GM19463 (cell line): ENCODE data around the gene CRTC1.

Source experiments
- ATAC-seq: cut with Tn5 transposase; IDR thresholded peaks from one replicate; pipeline ENCODE4 v1.9.1; 2021; ENCODE audit warnings: mild to moderate bottlenecking, moderate library complexity; ENCODE audit not compliant: unreplicated experiment

CRTC1 gene

DNA sequence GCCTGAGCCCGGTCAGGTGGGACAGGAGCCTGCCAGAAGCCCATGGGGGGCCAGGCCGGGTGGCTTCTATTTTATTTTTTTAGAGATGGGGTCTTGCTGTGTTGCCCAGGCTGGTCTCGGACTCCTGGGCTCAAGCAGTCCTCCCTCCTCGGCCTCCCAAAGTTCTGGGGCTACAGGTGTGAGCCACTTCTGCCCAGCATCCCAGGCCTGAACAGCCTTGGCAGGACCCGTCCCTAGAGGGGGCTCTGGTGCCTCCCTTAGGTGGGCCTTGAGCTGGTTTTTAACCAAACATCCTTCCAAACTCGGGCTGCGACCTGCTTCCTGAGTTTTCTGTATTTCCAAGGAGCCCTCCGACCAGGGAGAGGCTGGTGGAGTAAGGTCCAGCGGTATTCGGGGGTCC is 97.2 kb downstream of the CRTC1 start:
- no peak for ATAC-seq

GRCh38 chr19:18781047-18781600 is 97.6 kb downstream of the CRTC1 start:
- ATAC-seq, result no peak

- no peak for ATAC-seq
Measured at GRCh38 chr19:18781885-18782527, 98.5 kb downstream of the CRTC1 start.

DNA sequence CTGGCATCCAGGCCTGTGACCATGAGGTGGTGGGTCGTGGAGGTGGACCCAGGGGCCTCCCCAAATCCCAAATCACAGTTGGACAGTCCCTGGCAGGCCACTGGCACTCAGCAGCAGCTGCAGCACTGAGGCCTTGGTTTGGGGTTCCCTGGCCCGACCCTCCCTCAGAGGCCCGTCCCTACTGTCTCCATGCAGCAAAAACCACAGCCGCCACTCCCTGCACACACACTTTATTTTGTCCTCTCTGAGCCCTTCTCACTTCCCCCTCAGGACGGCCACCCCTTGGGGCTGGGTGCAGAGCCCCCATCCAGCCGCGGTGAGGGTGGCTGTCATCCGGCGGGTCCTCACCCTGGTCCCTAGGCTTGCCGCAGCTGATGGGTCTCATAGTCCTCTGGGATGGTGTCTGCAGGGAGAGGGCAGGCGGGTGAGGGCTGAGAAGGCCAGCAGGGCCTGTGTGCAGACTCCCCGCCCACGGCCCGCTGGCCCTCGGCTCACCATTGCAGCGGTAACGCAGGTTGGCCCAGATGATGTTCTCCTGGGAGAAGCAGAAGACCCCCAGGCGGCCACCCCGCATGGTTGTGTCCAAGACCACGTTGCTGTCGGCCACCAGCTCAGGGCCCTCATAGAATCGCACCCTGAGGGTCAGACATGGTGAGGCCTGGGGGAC is 99.2 kb downstream of the CRTC1 start:
- no peak for ATAC-seq

DNA sequence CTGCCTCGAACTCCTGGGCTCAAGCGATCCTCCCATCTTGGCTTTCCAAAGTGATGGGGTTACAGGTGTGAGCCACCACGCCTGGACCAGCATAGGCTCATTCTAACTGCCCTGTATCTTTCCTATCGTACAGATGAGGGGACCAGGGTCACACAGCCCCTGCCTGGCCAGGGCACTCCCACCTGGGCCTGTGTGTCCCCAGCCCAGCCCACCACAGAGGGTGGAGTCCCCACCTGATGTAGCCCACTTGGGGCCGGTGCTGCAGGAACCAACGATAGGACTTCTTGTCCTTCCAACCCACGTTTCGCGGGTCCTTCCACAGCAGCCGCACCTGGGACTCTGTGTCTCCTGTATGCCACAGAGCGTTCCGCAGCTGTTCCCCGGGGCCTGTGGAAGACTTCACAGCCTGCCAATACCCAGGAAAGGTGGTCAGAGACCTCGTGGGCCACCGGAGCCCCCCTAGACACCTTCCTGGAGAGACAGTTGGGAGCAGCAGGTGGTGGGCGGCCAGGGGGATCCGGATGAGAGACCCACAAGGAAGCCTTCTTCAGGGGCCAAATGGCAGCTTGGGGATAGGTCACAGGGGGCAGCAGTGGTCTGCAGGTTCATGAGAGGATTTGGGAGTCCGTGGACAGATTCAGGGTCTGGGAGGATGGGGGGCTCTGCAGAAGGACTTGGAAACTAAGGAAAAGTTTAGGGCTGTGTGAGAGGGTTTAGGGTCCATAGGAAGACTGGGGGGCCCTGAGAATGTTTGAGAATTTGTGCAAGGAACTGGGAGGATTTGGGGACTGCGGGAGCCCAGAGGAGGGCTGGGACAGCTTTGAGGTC is 100.7 kb downstream of the CRTC1 start:
- ATAC-seq, result no peak

DNA sequence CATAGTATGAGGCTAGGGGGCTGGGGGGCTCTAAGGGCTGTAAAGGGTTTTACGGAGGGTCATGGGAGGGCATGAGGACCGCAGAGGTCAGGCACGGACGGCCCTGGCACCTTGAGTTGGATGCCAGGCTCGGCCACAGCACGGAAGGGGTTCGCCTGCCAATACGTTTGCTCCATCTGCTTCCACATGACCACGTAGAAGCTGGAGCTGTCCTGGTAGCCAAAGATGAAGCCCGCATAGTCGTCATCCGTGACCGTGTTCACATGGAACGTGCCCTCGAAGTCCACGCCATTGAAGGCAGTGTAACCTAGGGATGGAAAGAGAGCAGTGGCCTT is 101.3 kb downstream of the CRTC1 start:
- ATAC-seq, result no peak

DNA sequence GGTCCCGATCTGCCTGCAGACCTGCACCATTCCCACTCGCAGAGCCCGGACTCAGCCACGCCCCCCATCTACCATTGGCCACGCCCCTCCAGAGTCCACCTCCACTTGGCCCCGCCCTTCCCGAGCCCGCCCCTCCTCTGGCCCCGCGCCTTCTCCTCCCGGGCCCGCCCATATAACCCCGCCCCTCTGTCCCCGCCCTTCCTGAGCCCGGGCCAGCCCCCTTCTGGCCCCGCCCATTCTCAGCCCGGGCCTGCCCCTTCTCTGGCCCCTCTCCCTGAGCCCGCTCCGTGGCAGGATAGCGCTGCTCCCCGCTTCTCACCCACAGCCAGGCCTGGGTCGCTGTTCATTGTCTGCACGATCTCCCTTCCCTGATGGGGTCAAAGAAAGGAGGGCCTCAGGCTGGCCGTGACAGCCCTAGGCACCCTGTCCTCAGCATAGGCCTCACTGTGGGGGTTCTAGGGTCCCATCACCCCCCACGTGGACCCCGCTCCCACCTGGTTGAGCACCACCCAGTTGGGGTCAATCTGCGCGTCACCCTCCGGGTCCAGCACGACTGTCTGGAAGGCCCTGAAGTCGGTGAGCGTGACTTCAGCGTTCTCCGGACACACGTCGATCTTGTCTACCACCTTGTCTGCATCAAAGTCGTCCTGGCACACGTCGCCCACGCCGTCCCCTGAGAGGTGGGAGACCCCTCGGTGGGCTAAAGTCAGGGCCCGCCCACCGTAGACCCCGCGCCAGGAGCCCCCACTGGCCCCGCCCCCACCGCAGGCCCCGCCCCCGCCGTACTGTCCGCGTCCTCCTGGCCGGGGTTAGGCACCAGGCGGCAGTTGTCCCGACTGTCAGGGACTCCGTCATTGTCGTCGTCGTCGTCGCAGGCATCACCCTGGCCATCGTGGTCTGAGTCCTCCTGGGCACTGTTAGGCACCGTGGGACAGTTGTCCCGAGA is 102.0 kb downstream of the CRTC1 start:
- ATAC-seq, result no peak

DNA sequence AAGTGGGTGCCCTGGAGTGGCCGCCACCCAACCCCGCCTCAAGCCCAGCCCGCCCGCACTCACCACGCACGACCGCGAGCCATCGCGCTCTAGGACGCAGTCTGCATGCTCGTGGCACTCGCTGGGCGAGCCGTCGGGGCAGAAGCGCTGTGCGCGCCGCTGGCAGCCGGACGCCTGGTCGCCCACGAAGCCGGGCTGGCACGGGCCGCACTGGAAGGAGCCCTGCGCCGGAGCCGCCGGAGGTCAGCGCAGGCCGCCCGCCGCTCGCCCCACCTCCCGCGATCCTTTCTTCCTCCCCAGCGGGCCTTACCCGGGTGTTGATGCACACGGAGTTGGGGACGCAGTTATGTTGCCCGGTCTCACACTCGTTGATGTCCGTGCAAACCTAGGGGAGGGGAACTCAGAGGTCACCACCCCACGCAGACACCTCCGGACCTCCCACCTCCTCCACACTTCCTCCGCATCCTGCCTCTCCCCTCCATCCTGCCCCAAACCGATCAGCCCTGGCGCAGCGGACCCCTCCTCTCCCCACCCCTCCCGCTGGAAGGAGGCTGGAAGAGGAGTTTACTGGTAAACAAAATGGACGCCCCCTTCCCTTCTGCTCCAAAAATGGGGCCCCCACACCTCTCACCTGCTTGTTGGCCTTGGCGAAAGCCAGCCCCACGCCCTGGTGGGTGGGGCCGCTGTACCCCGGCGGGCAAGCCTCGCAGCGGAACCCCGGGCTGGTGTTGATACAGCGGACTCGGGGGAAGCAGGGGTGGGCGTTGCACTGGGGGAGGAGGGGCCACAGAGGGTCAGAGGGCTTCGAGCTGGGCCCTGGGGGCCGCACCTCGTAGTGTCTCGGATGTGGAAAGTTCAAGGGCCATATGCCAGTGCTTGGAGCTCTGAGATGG is 105.3 kb downstream of the CRTC1 start:
- no peak for ATAC-seq

DNA sequence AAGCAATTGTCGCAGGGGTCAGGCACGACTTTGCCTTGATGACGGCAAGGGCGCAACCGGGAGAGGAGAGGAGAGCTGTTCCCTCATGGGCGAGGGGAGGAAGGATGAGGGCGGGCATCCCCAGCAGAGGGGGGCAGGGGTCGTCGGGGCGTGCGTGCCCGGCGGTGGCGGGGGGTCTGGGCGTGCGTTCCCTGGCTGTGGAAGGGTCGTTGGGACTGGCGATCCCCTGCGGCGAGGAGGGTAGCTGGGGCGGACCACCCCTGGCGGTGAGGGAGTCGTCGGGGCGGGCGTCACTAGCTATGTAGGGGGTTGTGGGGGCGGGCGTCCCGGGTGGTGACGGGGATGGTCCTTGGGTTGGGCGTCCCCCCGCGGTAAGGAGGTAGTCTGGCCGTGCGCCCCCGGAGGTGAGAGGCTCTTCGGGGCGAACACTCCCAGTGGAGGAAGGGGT is 106.0 kb downstream of the CRTC1 start:
- no peak for ATAC-seq

- no peak for ATAC-seq
Measured at GRCh38 chr19:18789883-18790565, 106.5 kb downstream of the CRTC1 start.

DNA sequence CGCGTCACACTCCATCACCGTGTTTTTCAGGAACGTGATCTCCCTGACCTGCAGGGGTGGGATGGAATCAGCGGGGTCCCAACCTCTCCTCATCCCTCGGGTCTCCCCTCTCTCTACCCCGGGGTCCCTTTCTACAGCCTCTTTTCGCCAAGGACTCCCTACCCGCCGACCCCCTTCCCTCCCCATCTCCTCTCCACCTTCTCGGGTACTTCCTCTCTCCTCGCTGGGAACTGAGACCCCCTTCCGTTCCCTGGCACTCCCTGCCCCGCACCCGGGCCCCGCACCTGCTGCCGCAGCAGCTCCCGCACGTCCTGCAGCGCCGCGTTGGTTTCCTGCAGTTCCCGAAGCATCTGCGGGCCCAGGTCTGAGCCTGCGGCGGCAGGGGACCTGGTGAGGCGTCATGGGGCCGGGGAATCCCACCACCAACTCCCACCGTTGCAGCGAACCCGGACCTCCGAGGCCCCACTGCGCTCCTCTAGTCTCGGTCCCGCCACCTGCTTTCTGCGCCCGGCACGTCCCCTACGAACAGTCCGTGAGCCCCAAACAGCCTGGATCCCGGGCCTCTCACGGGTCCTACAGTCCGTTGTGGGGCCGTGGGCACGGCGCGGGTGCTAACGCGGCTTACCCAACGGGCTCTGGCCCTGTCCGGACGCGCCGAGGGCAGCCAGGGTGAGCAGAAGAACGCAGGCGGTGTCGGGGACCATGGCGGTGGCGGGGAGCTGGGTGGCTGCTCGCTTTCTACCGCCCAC is 107.3 kb downstream of the CRTC1 start, which contains the start of gene COMP:
Gene COMP, minus strand, starts transcription at position 740 of the 749 bp plus-strand sequence. Its CDS starts 36 bp downstream, at position 704.
- no peak for ATAC-seq

- no peak for ATAC-seq
Measured at GRCh38 chr19:18791315-18791678, 107.8 kb downstream of the CRTC1 start.

GRCh38 chr19:18792661-18793060 is 109.2 kb downstream of the CRTC1 start:
- ATAC-seq, result no peak

- ATAC-seq, result no peak
Measured at GRCh38 chr19:18793144-18794028, 109.9 kb downstream of the CRTC1 start.

GRCh38 chr19:18794029-18794313 is 110.5 kb downstream of the CRTC1 start:
- ATAC-seq, result no peak

GRCh38 chr19:18794692-18795091 is 111.2 kb downstream of the CRTC1 start:
- no peak for ATAC-seq

DNA sequence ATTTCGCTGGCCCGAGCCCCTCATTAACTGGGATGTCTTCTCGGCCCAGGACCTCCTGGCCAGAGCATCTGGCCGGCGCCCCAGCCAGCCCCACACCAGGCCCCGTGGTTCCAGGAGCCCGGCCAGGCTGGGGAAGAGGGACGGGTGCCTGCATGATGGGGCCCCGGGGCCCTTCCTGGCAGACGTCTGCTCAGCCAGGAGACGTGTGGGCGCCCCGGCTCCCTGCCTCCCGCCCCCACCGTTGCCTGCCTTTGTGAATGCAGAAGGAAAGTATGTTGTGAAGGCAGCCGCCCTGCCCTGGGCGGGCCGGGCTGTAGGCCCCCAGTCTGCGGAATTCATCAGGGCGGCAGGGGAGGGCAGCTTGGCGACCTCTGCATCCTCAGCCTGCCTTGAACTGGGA is 112.1 kb downstream of the CRTC1 start:
- no peak for ATAC-seq
